Fibroblast of the aortic adventitia (primary cell): ENCODE measurements around the gene PROCA1. TPM values are rescaled to one million over a fixed set of nuclear protein-coding genes. Genes with fewer than 3 reads are reported as not detected.
"Not testable (repeated sequence)": the region's sequence is repeated elsewhere in the genome, so short reads cannot be mapped to it uniquely, and the experiment has no call there.

Source experiments
- DNase-seq: peaks from one replicate; pipeline ENCODE4 v3.0.0-alpha.2; 2010; ENCODE audit warnings: low read depth
- H3K4me3 ChIP-seq: 2 replicates; pipeline ENCODE4 v1.5.1; 2011; ENCODE audit warnings: low read depth, mild to moderate bottlenecking, control low read depth, low read length, moderate library complexity
- CTCF ChIP-seq: IDR thresholded peaks from 2 replicates; pipeline ENCODE4 v1.5.1; 2011; ENCODE audit warnings: mild to moderate bottlenecking, low read length, control low read depth, inconsistent platforms; ENCODE audit not compliant: insufficient read depth
- total RNA-seq: library from RNA; depleted of rRNA; stranded (reverse); fragments of >200 nt; gene quantifications from 2 replicates; pipeline ENCODE4 v1.2.3, GENCODE V29; 2012; ENCODE audit warnings: low replicate concordance

The PROCA1 gene
- total RNA-seq, 1 donor: 1.5 TPM

GRCh38 chr17:28723159-28723835 is 11.6 kb upstream of the PROCA1 start:
- H3K4me3 ChIP-seq: no peak overlapping the region
- no peak for TF ChIP-seq CTCF
- no peak for DNase-seq

- no peak for DNase-seq
- no peak for TF ChIP-seq CTCF
- peak overlapping the region; percentile 37 for H3K4me3 ChIP-seq
Measured at GRCh38 chr17:28722417-28723158, 10.9 kb upstream of the PROCA1 start.

- peak overlapping the region; percentile 99 for H3K4me3 ChIP-seq
- not testable (repeated sequence) for DNase-seq
Measured at GRCh38 chr17:28720997-28721329, 9.3 kb upstream of the PROCA1 start.

- H3K4me3 ChIP-seq: peak overlapping the region; percentile 99
- DNase-seq: no peak
- no peak for TF ChIP-seq CTCF
Measured at GRCh38 chr17:28720247-28720996, 8.7 kb upstream of the PROCA1 start.

- peak overlapping the region; percentile 99 for H3K4me3 ChIP-seq
- TF ChIP-seq CTCF: no peak
- no peak for DNase-seq
Measured at GRCh38 chr17:28719021-28719433, 7.3 kb upstream of the PROCA1 start.

- no peak for TF ChIP-seq CTCF
- peak; percentile 55 for DNase-seq
- peak overlapping the region; percentile 99 for H3K4me3 ChIP-seq
Measured at GRCh38 chr17:28718333-28719020, 6.8 kb upstream of the PROCA1 start.
